ENCODE results near the gene SLC17A7.

- TF ChIP-seq CTCF (IDR thresholded peaks at IDR 0.05), result no peak
- TF ChIP-seq EZH2 (IDR thresholded peaks at IDR 0.05; ENCODE audit: borderline replicate concordance, insufficient read depth, low read depth, low read length, poor library complexity, severe bottlenecking), result no peak
Observed at GRCh38 chr19:49414256-49414655, 27.1 kb downstream of the SLC17A7 start.
